GM12873 (cell line): ENCODE results near the gene TTC34.

Experiments
- TF ChIP-seq, protein P1 (sequence below): IDR thresholded peaks from 2 replicates; pipeline ENCODE4 v1.5.1; 2012; ENCODE audit warnings: low read depth, mild to moderate bottlenecking, moderate library complexity, low read length, control low read depth; ENCODE audit not compliant: insufficient read depth; ENCODE audit errors: missing control alignments

TTC34 gene

DNA sequence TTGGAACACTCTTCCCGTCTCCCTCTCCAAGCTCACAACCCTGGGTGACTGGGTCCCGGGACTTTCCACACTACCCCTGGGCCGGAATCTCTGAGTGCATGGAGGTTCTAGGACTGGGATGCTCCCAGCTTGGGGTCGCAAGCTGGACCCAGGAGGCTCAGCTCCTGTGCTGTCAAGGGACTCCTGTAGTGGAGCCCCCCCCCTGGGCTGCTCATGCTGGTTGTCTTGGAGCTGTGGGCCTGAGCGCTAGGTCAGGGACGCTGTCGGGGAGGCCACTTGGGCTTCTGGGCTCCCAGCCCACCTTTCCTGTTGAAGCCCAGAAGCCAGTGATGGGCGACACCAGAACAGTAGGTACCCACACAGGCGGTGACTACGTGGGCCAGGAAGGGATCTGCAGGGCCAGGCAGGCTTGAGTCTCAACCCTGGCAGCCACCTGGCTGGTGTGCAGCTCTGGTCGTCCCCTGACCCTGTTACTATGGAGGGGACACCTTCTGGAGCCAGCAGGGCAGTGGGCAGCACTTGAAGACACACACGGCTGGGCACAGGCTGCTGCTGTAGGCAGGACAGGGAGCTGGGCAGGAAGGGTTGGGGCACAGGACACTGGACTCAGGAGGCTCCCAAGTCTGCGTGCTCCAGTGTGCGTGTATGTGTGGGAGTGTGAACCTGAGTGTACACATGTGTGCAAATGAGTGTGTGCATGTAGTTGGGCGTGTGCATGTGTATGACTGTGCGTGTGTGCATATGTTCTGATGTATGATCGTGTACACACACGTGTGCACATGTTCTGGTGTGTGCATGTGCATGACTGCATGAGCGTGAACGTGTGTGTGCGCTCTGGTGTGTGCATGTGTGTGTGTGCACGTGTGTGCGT lies 171.6 kb downstream of the TTC34 start:
- TF ChIP-seq, protein P1, sequence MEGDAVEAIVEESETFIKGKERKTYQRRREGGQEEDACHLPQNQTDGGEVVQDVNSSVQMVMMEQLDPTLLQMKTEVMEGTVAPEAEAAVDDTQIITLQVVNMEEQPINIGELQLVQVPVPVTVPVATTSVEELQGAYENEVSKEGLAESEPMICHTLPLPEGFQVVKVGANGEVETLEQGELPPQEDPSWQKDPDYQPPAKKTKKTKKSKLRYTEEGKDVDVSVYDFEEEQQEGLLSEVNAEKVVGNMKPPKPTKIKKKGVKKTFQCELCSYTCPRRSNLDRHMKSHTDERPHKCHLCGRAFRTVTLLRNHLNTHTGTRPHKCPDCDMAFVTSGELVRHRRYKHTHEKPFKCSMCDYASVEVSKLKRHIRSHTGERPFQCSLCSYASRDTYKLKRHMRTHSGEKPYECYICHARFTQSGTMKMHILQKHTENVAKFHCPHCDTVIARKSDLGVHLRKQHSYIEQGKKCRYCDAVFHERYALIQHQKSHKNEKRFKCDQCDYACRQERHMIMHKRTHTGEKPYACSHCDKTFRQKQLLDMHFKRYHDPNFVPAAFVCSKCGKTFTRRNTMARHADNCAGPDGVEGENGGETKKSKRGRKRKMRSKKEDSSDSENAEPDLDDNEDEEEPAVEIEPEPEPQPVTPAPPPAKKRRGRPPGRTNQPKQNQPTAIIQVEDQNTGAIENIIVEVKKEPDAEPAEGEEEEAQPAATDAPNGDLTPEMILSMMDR: no peak

DNA sequence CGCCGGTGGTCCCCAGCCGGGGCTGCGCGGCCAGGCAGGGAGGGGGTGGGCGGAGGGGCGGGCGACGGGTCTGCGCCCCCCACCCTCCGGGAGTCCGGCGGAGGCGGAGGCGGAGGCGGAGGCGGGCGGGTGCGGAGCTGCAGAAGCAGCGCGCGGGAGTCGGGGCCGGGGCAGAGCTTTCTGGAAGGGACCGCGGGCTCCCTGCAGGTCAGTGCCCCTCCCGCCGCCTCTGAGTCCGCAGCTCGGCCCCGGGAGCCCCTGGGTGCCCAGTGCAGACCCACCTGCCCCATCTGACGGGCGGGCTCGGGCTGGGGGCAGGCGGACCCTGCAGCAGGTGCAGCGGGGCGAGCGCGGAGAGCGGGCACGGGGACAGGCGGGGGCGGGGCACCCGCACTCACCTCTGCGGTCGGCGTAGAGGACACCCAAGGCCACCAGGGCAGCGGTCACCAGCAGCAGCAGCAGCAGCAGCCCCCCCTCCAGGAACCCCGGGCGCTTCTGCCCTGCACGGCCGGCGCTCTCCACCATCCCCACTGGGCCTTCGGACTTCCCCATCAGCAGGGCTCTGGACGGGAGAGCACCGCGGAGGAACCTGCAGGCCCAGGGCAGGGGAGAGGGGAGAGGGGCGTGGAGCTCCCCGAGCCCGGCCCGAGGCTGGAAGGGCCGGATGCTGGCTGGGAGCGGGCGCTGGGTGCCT lies 172.4 kb downstream of the TTC34 start:
- TF ChIP-seq, protein P1: no peak

DNA sequence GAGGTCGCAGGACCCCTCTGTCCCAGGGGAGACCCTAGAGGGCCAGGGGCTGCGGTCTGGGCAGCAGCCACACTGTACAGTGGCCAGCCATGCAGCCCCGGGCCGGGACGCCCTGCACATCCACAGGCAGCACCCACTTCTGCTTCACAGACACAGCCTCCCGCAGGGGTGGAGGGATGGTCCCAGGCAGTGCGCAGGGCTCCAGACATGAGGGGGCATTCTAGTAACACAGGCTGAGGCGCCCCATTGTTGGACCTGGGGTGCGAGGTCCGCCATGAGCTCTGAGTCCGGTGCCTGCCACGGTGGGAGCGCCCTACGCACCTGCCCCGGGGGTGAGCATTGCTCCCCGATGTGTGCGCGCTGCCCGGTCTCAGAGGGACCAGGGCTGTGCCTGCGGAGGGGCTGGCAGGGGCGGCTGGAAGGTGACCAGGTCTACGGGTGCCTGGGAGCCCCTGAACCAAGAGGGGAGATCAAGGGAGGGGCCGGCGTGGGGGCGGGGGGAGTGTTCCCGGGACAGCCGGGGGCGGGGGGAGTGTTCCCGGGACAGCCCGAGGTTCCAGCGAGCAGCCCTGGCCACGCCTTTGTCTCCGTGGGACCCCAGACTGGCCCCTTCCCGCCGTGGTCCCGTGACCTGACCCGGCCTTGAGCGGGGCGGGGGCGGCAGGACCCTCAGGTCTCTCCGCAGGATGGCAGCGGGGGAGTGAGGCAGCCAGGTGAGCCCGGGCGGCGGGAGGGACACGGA lies 173.1 kb downstream of the TTC34 start:
- TF ChIP-seq, protein P1: no peak

DNA sequence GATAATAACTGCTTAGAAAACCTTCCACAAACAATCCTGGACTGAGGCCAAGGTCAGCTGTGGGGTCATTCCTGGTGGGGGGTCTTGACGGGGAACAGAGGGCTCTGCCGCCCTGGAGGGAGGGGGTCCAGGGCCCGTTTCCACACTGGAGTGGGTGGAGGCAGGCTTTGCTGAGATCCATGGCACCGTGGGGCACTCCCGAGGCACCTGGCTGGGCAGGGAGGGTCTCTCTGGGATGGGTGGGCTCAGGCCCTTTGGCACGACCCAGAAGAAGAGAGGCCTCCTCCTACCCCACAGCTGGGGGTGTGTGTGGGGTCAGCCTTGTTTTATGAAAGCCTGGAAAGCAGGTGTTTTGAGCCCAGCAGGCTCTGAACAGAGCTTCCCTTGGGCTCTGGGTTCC lies 173.7 kb downstream of the TTC34 start:
- TF ChIP-seq, protein P1: no peak

DNA sequence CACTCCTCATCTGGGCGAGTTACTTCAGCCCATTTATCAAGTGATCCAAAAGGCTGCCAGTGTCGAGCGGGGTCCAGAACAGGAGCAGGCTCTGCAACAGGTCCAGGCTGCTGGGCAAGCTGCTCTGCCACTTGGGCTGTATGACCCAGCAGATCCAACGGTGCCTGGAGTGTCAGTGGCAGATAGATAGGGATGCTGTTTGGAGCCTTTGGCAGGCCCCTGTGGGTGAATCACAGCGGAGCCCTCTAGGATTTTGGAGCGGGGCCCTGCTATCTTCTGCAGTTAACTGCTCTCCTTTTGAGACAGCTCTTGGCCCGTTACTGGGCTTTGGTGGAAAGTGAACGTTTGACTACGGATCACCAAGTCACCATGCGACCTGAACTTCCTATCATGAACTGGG lies 176.2 kb downstream of the TTC34 start:
- TF ChIP-seq, protein P1: no peak

DNA sequence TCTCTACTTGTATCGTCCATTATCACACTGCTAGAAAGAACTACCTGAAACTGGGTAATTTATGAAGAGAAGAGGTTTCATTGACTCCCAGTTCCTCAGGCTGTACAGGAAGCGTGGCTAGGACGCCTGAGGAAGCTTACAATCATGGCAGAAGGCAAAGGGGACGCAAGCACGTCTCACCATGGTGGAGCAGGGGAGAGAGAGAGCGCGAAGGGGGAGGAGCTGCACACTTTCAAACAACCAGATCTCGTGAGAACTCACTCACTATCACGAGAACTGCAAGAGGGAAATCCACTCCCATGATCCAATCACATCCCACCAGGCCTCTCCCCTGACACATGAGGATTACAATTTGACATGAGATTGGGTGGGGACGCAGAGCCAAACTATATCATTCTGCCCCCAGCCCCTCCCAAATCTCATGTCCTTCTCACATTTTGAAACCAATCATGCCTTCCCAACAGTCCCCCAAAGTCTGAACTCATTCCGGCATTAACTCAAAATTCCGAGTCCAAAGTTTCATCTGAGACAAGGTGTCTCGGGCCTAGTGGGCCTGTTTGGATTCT lies 176.7 kb downstream of the TTC34 start:
- TF ChIP-seq, protein P1: no peak
